ENCODE measurements around the gene SCML1. TPM values are rescaled to one million over a fixed set of nuclear protein-coding genes. Genes with fewer than 3 reads are reported as not detected.

SCML1 gene
- total RNA-seq, 2 experiments from 2014 or later = not detected

- no peak overlapping the region for H3K27ac ChIP-seq (ENCODE audit: low read depth, low read length, poor library complexity, severe bottlenecking)
- TF ChIP-seq, protein P1, sequence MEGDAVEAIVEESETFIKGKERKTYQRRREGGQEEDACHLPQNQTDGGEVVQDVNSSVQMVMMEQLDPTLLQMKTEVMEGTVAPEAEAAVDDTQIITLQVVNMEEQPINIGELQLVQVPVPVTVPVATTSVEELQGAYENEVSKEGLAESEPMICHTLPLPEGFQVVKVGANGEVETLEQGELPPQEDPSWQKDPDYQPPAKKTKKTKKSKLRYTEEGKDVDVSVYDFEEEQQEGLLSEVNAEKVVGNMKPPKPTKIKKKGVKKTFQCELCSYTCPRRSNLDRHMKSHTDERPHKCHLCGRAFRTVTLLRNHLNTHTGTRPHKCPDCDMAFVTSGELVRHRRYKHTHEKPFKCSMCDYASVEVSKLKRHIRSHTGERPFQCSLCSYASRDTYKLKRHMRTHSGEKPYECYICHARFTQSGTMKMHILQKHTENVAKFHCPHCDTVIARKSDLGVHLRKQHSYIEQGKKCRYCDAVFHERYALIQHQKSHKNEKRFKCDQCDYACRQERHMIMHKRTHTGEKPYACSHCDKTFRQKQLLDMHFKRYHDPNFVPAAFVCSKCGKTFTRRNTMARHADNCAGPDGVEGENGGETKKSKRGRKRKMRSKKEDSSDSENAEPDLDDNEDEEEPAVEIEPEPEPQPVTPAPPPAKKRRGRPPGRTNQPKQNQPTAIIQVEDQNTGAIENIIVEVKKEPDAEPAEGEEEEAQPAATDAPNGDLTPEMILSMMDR (conservative IDR thresholded peaks at IDR 0.05; ENCODE audit: low read length) = no peak
- no peak for TF ChIP-seq EZH2phosphoT487 (IDR thresholded peaks at IDR 0.05; ENCODE audit: borderline replicate concordance, low read depth, low read length)
- H3K4me1 ChIP-seq (ENCODE audit: insufficient read depth, low read length, poor library complexity, severe bottlenecking) = no peaks in the 10 kb centered on the region
- POLR2A ChIA-PET = no interaction called here
- no peaks in the 10 kb centered on the region for H3K79me2 ChIP-seq (ENCODE audit: insufficient read depth, low read depth, low read length)
- intact Hi-C loops (cut with micrococcal nuclease; ENCODE audit: unreplicated experiment) = no loop called here
- H3K4me3 ChIP-seq (ENCODE audit: low read depth, low read length, poor library complexity, severe bottlenecking) = no peak overlapping the region
- no peaks in the 10 kb centered on the region for H3K9me3 ChIP-seq (ENCODE audit: low read length)
- no peaks in the 10 kb centered on the region for H3K9me2 ChIP-seq (ENCODE audit: insufficient read depth, low read length)
- H3K36me3 ChIP-seq (ENCODE audit: insufficient read depth, low read length) = no peaks in the 10 kb centered on the region
- H3K4me2 ChIP-seq (ENCODE audit: low read length) = no peak overlapping the region
- BruUV-seq (replicated peaks) = no TSS peak
- DNase-seq (ENCODE audit: low spot score) = no peak
- H2AFZ ChIP-seq (ENCODE audit: low read length) = no peak overlapping the region
- H4K20me1 ChIP-seq (ENCODE audit: insufficient read depth, low read length) = no peaks in the 10 kb centered on the region
- CTCF ChIA-PET (ENCODE audit: unreplicated experiment) = no interaction called here
Measured at GRCh38 chrX:17792826-17793225, 55.5 kb downstream of the SCML1 start.

DNA sequence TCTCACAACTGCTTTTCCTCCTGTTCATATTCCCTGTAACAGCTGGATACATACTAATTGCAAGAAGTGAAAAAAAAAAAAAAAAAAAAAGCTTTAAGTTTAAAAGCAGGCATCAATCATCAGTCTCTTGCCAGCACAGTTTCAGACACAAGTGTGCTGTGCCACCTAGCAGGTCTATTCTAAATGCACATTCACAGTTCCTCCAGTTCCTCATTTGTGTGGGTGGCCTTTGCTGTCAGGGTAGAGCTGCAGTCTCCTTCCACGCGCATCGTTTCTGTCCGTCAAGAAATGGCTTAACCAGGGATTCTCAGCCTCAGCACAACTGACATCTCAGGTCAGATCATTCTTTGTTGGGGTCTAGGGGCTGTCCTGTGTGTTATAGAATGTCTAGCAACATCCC, 61.6 kb downstream of the SCML1 start:
- H2AFZ ChIP-seq (ENCODE audit: low read length) = no peak overlapping the region
- no peak overlapping the region for H3K4me3 ChIP-seq (ENCODE audit: low read depth, low read length, poor library complexity, severe bottlenecking)
- H3K79me2 ChIP-seq (ENCODE audit: insufficient read depth, low read depth, low read length) = no peaks in the 10 kb centered on the region
- H3K4me1 ChIP-seq (ENCODE audit: insufficient read depth, low read length, poor library complexity, severe bottlenecking) = no peaks in the 10 kb centered on the region
- BruUV-seq (replicated peaks) = no TSS peak
- no peaks in the 10 kb centered on the region for H3K9me2 ChIP-seq (ENCODE audit: insufficient read depth, low read length)
- TF ChIP-seq EZH2phosphoT487 (IDR thresholded peaks at IDR 0.05; ENCODE audit: borderline replicate concordance, low read depth, low read length) = no peak
- TF ChIP-seq, protein P1 (conservative IDR thresholded peaks at IDR 0.05; ENCODE audit: low read length) = no peak
- intact Hi-C loops (cut with micrococcal nuclease; ENCODE audit: unreplicated experiment) = no loop called here
- H3K36me3 ChIP-seq (ENCODE audit: insufficient read depth, low read length) = no peaks in the 10 kb centered on the region
- no peak overlapping the region for H3K27ac ChIP-seq (ENCODE audit: low read depth, low read length, poor library complexity, severe bottlenecking)
- no peak for DNase-seq (ENCODE audit: low spot score)
- ChIA-PET CTCF (ENCODE audit: unreplicated experiment) (no interaction called here), POLR2A (interaction anchor here (0.7 kb wide), 1 partner anchor 10 kb away, joined by 9 read pairs; no protein-coding TSS in a partner anchor)
- H3K9me3 ChIP-seq (ENCODE audit: low read length) = no peaks in the 10 kb centered on the region
- H4K20me1 ChIP-seq (ENCODE audit: insufficient read depth, low read length) = no peaks in the 10 kb centered on the region
- no peak overlapping the region for H3K4me2 ChIP-seq (ENCODE audit: low read length)

DNA sequence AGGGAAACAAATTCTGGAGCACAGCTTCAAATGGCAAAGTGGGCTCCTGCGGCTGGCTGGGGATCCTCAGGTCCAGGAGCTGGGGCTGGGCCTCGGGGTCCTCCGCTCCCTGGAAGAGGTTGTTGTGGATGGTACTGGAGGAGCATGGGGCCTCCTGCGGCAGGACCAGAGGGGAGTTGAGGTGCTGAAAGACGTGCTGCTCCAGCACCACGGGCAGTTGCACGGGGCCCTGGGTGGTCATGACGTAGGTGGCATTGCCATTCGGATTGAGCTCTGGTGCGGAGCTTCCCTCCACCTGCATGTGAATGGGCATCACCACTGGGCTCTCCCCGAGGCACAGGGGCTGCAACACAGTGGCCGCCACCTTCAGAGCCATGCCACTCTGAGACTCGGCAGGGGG, 64.1 kb downstream of the SCML1 start:
- Histone ChIP-seq H2AFZ (ENCODE audit: low read length) (no peak overlapping the region), H3K79me2 (ENCODE audit: insufficient read depth, low read depth, low read length) (no peaks in the 10 kb centered on the region), H3K9me2 (ENCODE audit: insufficient read depth, low read length) (no peaks in the 10 kb centered on the region), H4K20me1 (ENCODE audit: insufficient read depth, low read length) (no peaks in the 10 kb centered on the region), H3K4me3 (ENCODE audit: low read depth, low read length, poor library complexity, severe bottlenecking) (no peak overlapping the region), H3K36me3 (ENCODE audit: insufficient read depth, low read length) (no peaks in the 10 kb centered on the region), H3K4me1 (ENCODE audit: insufficient read depth, low read length, poor library complexity, severe bottlenecking) (no peaks in the 10 kb centered on the region), H3K4me2 (ENCODE audit: low read length) (no peak overlapping the region), H3K9me3 (ENCODE audit: low read length) (no peaks in the 10 kb centered on the region), H3K27ac (ENCODE audit: low read depth, low read length, poor library complexity, severe bottlenecking) (no peak overlapping the region)
- no peak for DNase-seq (ENCODE audit: low spot score)
- no TSS peak for BruUV-seq (replicated peaks)
- intact Hi-C loops (cut with micrococcal nuclease; ENCODE audit: unreplicated experiment) = no loop called here
- POLR2A ChIA-PET = no interaction called here
- TF ChIP-seq EZH2phosphoT487 (IDR thresholded peaks at IDR 0.05; ENCODE audit: borderline replicate concordance, low read depth, low read length) = no peak
- TF ChIP-seq, protein P1 (conservative IDR thresholded peaks at IDR 0.05; ENCODE audit: low read length) = no peak
- CTCF ChIA-PET (ENCODE audit: unreplicated experiment) = interaction anchor here (0.6 kb wide), 1 partner anchor 1358 kb away, joined by 5 read pairs; no protein-coding TSS in a partner anchor

All from OCI-LY7 (cell line).